Progenitor cell of endocrine pancreas (in vitro differentiated cells): Measurements from ENCODE around the gene XCL1. TPM values are rescaled to one million over a fixed set of nuclear protein-coding genes. Genes with fewer than 3 reads are reported as not detected.
"Not testable (repeated sequence)": the region's sequence is repeated elsewhere in the genome, so short reads cannot be mapped to it uniquely, and the experiment has no call there.

Experiments
- DNase-seq: peaks from one replicate; pipeline ENCODE4 v3.0.0; 2021; ENCODE audit warnings: low spot score; ENCODE audit not compliant: unreplicated experiment
- H3K27ac Mint-ChIP-seq: 2 replicates; pipeline ENCODE4 v1.8.0; 2021; ENCODE audit warnings: mild to moderate bottlenecking, moderate library complexity, mixed read lengths
- H3K27me3 Mint-ChIP-seq: 2 replicates; pipeline ENCODE4 v1.8.0; 2021; ENCODE audit warnings: mixed read lengths
- H3K36me3 Mint-ChIP-seq: 2 replicates; pipeline ENCODE4 v1.8.0; 2022; ENCODE audit warnings: mixed read lengths; ENCODE audit not compliant: insufficient read depth
- H3K4me1 Mint-ChIP-seq: 2 replicates; pipeline ENCODE4 v1.8.0; 2021; ENCODE audit warnings: low read depth, mixed read lengths
- H3K4me3 Mint-ChIP-seq: 2 replicates; pipeline ENCODE4 v1.8.0; 2021; ENCODE audit warnings: low read depth, mild to moderate bottlenecking, moderate library complexity, mixed read lengths
- H3K9me3 Mint-ChIP-seq: 2 replicates; pipeline ENCODE4 v1.8.0; 2021; ENCODE audit warnings: low read depth, mixed read lengths
- long read RNA-seq: library from polyadenylated mRNA; unstranded; transcript quantifications from one replicate; pipeline ENCODE4 v2.0.0, GENCODE V29; 2020
- total RNA-seq: library from RNA; stranded (reverse); gene quantifications from 2 replicates; pipeline ENCODE4 v1.2.1, GENCODE V29; 2021
- TF ChIP-seq, protein P1 (sequence below): fragments of 200-600 bp; sonication (generic); IDR thresholded peaks from one replicate; pipeline ENCODE4 v1.5.0; 2021; ENCODE audit warnings: antibody characterized with exemption, mild to moderate bottlenecking; ENCODE audit not compliant: unreplicated experiment

XCL1 gene, protein sequence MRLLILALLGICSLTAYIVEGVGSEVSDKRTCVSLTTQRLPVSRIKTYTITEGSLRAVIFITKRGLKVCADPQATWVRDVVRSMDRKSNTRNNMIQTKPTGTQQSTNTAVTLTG
- 0.44 and 0.91 TPM in 2 replicates for total RNA-seq
- long read RNA-seq, partial matches to known transcripts, result 0 of 1 reads
- long read RNA-seq, other reads (novel, unspliced or antisense), result 1 of 1 reads

- not testable (repeated sequence) for H3K27ac Mint-ChIP-seq, H3K36me3 Mint-ChIP-seq, H3K4me3 Mint-ChIP-seq, H3K9me3 Mint-ChIP-seq, DNase-seq, H3K27me3 Mint-ChIP-seq, H3K4me1 Mint-ChIP-seq
Measured at GRCh38 chr1:168576245-168576688, at the start of gene XCL1. XCL1 (plus strand) TSS chr1:168576605; CDS start chr1:168576638, 33 bp downstream.

DNA sequence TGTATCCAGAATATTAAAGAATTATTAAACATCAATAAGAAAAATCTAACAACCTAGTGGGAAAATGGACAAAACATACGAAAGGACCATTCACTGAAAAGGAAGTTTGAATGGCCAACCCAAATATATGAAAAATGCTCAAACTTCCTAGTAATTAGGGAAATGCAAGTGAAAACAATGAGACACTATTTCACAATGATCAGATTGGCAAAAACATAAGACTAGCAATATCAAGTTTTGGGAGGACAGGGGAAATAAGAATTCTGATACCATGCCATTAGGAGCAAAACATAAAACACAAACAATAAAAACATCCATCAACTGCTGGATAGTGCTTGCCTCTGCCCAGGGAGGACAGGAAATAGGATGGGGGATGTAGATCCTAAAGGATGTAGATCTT lies 46.9 kb upstream of the XCL1 start:
- TF ChIP-seq, protein P1, sequence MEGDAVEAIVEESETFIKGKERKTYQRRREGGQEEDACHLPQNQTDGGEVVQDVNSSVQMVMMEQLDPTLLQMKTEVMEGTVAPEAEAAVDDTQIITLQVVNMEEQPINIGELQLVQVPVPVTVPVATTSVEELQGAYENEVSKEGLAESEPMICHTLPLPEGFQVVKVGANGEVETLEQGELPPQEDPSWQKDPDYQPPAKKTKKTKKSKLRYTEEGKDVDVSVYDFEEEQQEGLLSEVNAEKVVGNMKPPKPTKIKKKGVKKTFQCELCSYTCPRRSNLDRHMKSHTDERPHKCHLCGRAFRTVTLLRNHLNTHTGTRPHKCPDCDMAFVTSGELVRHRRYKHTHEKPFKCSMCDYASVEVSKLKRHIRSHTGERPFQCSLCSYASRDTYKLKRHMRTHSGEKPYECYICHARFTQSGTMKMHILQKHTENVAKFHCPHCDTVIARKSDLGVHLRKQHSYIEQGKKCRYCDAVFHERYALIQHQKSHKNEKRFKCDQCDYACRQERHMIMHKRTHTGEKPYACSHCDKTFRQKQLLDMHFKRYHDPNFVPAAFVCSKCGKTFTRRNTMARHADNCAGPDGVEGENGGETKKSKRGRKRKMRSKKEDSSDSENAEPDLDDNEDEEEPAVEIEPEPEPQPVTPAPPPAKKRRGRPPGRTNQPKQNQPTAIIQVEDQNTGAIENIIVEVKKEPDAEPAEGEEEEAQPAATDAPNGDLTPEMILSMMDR, result no peak
- H3K27ac Mint-ChIP-seq, result no peak overlapping the region
- no peaks in the 10 kb centered on the region for H3K27me3 Mint-ChIP-seq
- no peaks in the 10 kb centered on the region for H3K4me1 Mint-ChIP-seq
- H3K9me3 Mint-ChIP-seq, result peaks cover 1% of the 10 kb centered on the region
- DNase-seq, result no peak
- H3K4me3 Mint-ChIP-seq, result no peak overlapping the region
- H3K36me3 Mint-ChIP-seq, result peaks cover 1% of the 10 kb centered on the region

DNA sequence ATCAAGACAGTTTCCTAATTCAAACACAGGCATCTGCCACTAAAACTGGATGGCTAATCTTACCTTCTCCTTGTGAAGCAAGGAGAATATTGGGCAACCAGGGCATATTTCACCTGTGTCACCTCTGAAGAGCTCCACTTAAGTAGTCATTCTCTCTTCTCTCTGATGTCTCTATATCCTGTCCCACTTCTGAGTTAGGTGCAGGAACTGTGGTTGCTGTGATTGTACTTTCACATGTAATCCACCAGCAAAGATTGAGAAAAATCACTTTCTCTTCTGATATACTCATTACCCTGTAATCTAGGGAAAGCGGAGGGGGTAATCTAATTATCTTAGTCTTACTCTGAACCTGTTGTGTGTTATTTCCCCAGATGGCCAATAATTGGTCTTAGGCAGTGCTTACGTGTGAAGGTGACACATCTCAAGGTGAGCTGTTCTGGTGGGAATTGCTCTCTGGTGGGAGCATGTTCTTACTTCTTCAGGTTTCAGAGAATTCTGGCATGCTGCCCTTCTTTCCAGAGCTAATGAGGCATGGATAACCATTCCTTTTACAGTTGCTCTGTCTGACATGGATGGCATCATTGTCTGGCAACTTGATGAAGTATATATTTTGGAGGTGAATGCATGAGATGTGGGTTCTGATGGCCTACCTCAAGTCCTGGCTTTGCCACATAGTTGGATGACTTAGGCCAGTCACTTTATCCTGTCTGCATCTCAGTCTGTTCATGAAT lies 44.6 kb upstream of the XCL1 start:
- H3K9me3 Mint-ChIP-seq, result no peaks in the 10 kb centered on the region
- H3K4me1 Mint-ChIP-seq, result no peaks in the 10 kb centered on the region
- H3K36me3 Mint-ChIP-seq, result no peaks in the 10 kb centered on the region
- no peak overlapping the region for H3K4me3 Mint-ChIP-seq
- H3K27ac Mint-ChIP-seq, result no peak overlapping the region
- no peak for DNase-seq
- TF ChIP-seq, protein P1, result no peak
- H3K27me3 Mint-ChIP-seq, result no peaks in the 10 kb centered on the region

GRCh38 chr1:168535536-168535935 lies 40.9 kb upstream of the XCL1 start:
- Mint-ChIP-seq H3K4me3 (no peak overlapping the region), H3K9me3 (no peaks in the 10 kb centered on the region), H3K27ac (no peak overlapping the region), H3K36me3 (no peaks in the 10 kb centered on the region), H3K27me3 (no peaks in the 10 kb centered on the region), H3K4me1 (no peaks in the 10 kb centered on the region)
- no peak for DNase-seq
- TF ChIP-seq, protein P1, result no peak

DNA sequence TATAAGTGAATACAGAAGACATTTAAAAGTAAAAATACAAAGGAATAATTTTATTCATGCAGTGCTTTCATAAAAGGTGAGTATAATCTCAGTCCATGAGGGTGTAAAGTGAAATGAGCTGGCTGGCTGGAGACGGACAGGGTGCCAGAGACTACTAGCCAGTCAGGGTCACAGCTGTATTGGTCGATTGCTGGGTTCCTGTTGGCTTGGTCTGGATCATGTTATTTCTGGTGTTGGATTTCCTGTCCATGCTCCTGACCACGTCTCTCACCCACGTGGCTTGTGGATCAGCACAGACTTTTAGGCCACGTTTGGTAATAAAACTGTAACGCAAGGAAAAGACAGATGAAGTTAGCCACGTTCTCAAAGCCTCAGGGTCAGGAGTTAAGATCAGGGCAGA lies 35.6 kb upstream of the XCL1 start:
- DNase-seq, H3K4me1 Mint-ChIP-seq, H3K27ac Mint-ChIP-seq, H3K4me3 Mint-ChIP-seq, H3K9me3 Mint-ChIP-seq, H3K27me3 Mint-ChIP-seq, H3K36me3 Mint-ChIP-seq: not testable (repeated sequence)

GRCh38 chr1:168542978-168543377 lies 33.4 kb upstream of the XCL1 start:
- not testable (repeated sequence) for H3K27me3 Mint-ChIP-seq, H3K4me1 Mint-ChIP-seq, H3K4me3 Mint-ChIP-seq, H3K27ac Mint-ChIP-seq, DNase-seq, H3K36me3 Mint-ChIP-seq
- peaks cover 11% of the 10 kb centered on the region for H3K9me3 Mint-ChIP-seq

- H3K27me3 Mint-ChIP-seq, H3K4me3 Mint-ChIP-seq, H3K4me1 Mint-ChIP-seq, H3K27ac Mint-ChIP-seq, H3K36me3 Mint-ChIP-seq, DNase-seq: not testable (repeated sequence)
- peaks cover 17% of the 10 kb centered on the region for H3K9me3 Mint-ChIP-seq
Measured at GRCh38 chr1:168543840-168544498, 32.4 kb upstream of the XCL1 start, which contains the start of gene XCL2. XCL2 (minus strand) TSS chr1:168543997; CDS start chr1:168543964, 33 bp downstream.
